ENCODE data around the gene CADM1.

Gene CADM1

GRCh38 chr11:115168229-115168671 lies 336.0 kb downstream of the CADM1 start:
- no peak for DNase-seq

- DNase-seq = no peak
These were observed 336.8 kb downstream of the CADM1 start for GRCh38 chr11:115167456-115167855.

- DNase-seq = no peak
These were observed 337.4 kb downstream of the CADM1 start for GRCh38 chr11:115166820-115167219.

GRCh38 chr11:115164774-115165173 lies 339.4 kb downstream of the CADM1 start:
- no peak for DNase-seq

GRCh38 chr11:115162919-115163318 lies 341.3 kb downstream of the CADM1 start:
- no peak for DNase-seq

GRCh38 chr11:115161876-115162275 lies 342.3 kb downstream of the CADM1 start:
- DNase-seq = no peak

- no peak for DNase-seq
These were observed 345.0 kb downstream of the CADM1 start for GRCh38 chr11:115159207-115159606.

GRCh38 chr11:115158053-115158452 lies 346.2 kb downstream of the CADM1 start:
- DNase-seq = no peak

GRCh38 chr11:115157247-115157646 lies 347.0 kb downstream of the CADM1 start:
- DNase-seq = no peak

GRCh38 chr11:115155978-115156377 lies 348.2 kb downstream of the CADM1 start:
- no peak for DNase-seq

- no peak for DNase-seq
These were observed 348.9 kb downstream of the CADM1 start for GRCh38 chr11:115155320-115155719.

GRCh38 chr11:115154355-115154736 lies 349.9 kb downstream of the CADM1 start:
- DNase-seq = no peak

GRCh38 chr11:115153731-115154354 lies 350.4 kb downstream of the CADM1 start:
- DNase-seq = no peak

GRCh38 chr11:115153135-115153534 lies 351.1 kb downstream of the CADM1 start:
- DNase-seq = no peak

GRCh38 chr11:115151010-115151409 lies 353.2 kb downstream of the CADM1 start:
- DNase-seq = no peak

- DNase-seq = no peak
These were observed 355.5 kb downstream of the CADM1 start for GRCh38 chr11:115148691-115149090.

- no peak for DNase-seq
These were observed 356.1 kb downstream of the CADM1 start for GRCh38 chr11:115148101-115148500.

- DNase-seq = no peak
These were observed 356.9 kb downstream of the CADM1 start for GRCh38 chr11:115147243-115147807.

- no peak for DNase-seq
These were observed 357.8 kb downstream of the CADM1 start for GRCh38 chr11:115146425-115146824.

- no peak for DNase-seq
These were observed 358.9 kb downstream of the CADM1 start for GRCh38 chr11:115145324-115145723.

GRCh38 chr11:115144914-115145313 lies 359.3 kb downstream of the CADM1 start:
- no peak for DNase-seq

- DNase-seq = no peak
These were observed 360.2 kb downstream of the CADM1 start for GRCh38 chr11:115144014-115144413.

GRCh38 chr11:115141231-115142114 lies 362.7 kb downstream of the CADM1 start:
- DNase-seq = no peak

- no peak for DNase-seq
These were observed 368.3 kb downstream of the CADM1 start for GRCh38 chr11:115135936-115136335.
